Tibial artery (tissue), 4 donors: ENCODE data around the gene ZIK1.

Experiments
- DNase-seq, 2 donors: peaks; one replicate each; pipeline ENCODE4 v3.0.0-alpha.2; 2019
- H3K27ac ChIP-seq, 2 donors: fragments of 200-600 bp; sonication (generic) in 1 of 2; 1 replicate in 1 of 2; 2 replicates in 1 of 2; pipeline ENCODE4 v1.5.1; 2018 to 2019; ENCODE audit warnings: mild to moderate bottlenecking in 1 of 2
- H3K27me3 ChIP-seq, 2 donors: fragments of 200-600 bp; sonication (generic) in 1 of 2; one replicate each; pipeline versions ENCODE4 v1.5.1 to v1.6.0; 2016 to 2019
- H3K36me3 ChIP-seq, 3 donors: fragments of 200-600 bp; sonication (generic) in 2 of 3; one replicate each; pipeline ENCODE4 v1.5.1; 2016 to 2019; ENCODE audit warnings: mild to moderate bottlenecking in 2 of 3
- H3K4me1 ChIP-seq, 4 donors: fragments of 200-600 bp; sonication (generic) in 2 of 4; 1 replicate in 3 of 4; 2 replicates in 1 of 4; pipeline ENCODE4 v1.5.1; 2016 to 2019
- H3K4me3 ChIP-seq, 2 donors: fragments of 200-600 bp; sonication (generic) in 1 of 2; 1 replicate in 1 of 2; 2 replicates in 1 of 2; pipeline ENCODE4 v1.5.1; 2018 to 2019; ENCODE audit warnings: mild to moderate bottlenecking in 2 of 2
- H3K9me3 ChIP-seq, 3 donors: fragments of 200-600 bp; sonication (generic) in 1 of 3; one replicate each; pipeline ENCODE4 v1.5.1; 2016 to 2019
- intact Hi-C: fragments of 100-400 bp; cut with DNase I; formaldehyde crosslinking; loops from one replicate; pipeline ENCODE4 v1.15.0; 2023; ENCODE audit warnings: low total_unique reads
- TF ChIP-seq, protein P1 (sequence below), 2 experiments: fragments of 200-600 bp in 1 of 2; fragments of 450-650 bp in 1 of 2; IDR thresholded peaks; one replicate each; pipeline ENCODE4 v1.5.1; 2017 to 2019; ENCODE audit warnings: antibody characterized with exemption in 2 of 2, mild to moderate bottlenecking in 1 of 2, moderate library complexity in 1 of 2

Gene ZIK1

GRCh38 chr19:57566396-57567265 lies 17.3 kb upstream of the ZIK1 start:
- H3K27ac ChIP-seq = no peak overlapping the region
- no peak for DNase-seq
- peaks cover 27 to 99% (median 71%) of the 10 kb centered on the region in 3 donors for H3K9me3 ChIP-seq
- no peaks in the 10 kb centered on the region for H3K27me3 ChIP-seq
- H3K4me3 ChIP-seq = no peak overlapping the region
- intact Hi-C loops = no loop called here
- TF ChIP-seq, protein P1, sequence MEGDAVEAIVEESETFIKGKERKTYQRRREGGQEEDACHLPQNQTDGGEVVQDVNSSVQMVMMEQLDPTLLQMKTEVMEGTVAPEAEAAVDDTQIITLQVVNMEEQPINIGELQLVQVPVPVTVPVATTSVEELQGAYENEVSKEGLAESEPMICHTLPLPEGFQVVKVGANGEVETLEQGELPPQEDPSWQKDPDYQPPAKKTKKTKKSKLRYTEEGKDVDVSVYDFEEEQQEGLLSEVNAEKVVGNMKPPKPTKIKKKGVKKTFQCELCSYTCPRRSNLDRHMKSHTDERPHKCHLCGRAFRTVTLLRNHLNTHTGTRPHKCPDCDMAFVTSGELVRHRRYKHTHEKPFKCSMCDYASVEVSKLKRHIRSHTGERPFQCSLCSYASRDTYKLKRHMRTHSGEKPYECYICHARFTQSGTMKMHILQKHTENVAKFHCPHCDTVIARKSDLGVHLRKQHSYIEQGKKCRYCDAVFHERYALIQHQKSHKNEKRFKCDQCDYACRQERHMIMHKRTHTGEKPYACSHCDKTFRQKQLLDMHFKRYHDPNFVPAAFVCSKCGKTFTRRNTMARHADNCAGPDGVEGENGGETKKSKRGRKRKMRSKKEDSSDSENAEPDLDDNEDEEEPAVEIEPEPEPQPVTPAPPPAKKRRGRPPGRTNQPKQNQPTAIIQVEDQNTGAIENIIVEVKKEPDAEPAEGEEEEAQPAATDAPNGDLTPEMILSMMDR (IDR thresholded peaks at IDR 0.05) = no peak
- peaks cover 14 to 40% (median 15%) of the 10 kb centered on the region in 3 donors for H3K36me3 ChIP-seq
- H3K4me1 ChIP-seq = no peaks in the 10 kb centered on the region

GRCh38 chr19:57570707-57571106 lies 13.2 kb upstream of the ZIK1 start:
- Histone ChIP-seq H3K27me3 (no peaks in the 10 kb centered on the region), H3K36me3 (peaks cover 55 to 76% (median 56%) of the 10 kb centered on the region in 3 donors), H3K4me3 (no peak overlapping the region), H3K9me3 (peaks cover 39 to 100% (median 100%) of the 10 kb centered on the region in 3 donors), H3K4me1 (no peaks in the 10 kb centered on the region), H3K27ac (no peak overlapping the region)
- TF ChIP-seq, protein P1 (IDR thresholded peaks at IDR 0.05) = no peak
- DNase-seq = no peak
- intact Hi-C loops = loop anchor here (10.0 kb wide), 1 partner anchor 584 kb away; the partner anchor contains the start of gene ZNF329

DNA sequence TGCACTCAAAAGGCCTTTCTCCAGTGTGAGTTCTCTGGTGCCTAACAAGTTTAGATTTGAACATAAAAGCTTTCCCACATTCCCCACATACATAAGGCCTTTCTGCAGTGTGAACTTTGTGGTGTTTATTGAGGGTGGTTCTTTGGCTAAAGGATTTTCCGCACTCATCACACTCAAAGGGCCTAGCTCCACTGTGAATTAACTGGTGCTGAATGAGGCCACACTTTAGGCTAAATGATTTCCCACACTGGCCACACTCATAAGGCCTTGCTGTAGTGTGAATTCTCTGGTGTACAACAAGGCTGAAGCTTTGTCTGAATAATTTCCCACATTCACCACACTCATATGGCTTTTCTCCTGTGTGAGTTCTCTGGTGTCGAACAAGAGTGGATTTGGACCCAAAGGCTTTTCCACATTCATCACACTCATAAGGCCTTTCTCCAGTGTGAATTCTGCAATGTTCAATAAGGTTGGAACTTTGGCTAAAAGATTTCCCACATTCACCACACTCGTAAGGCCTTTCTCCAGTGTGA lies 11.5 kb upstream of the ZIK1 start:
- Histone ChIP-seq H3K9me3 (peaks cover 28 to 100% (median 95%) of the 10 kb centered on the region in 3 donors), H3K27ac (no peak overlapping the region), H3K36me3 (peaks cover 68 to 83% (median 71%) of the 10 kb centered on the region in 3 donors), H3K4me3 (no peak overlapping the region), H3K4me1 (peaks cover 0 to under 1% (median 0%) of the 10 kb centered on the region in 4 donors), H3K27me3 (no peaks in the 10 kb centered on the region)
- intact Hi-C loops = loop anchor here (10.0 kb wide), 1 partner anchor 582 kb away; the partner anchor contains the start of gene ZNF329
- TF ChIP-seq, protein P1 (IDR thresholded peaks at IDR 0.05) = no peak
- DNase-seq = no peak

DNA sequence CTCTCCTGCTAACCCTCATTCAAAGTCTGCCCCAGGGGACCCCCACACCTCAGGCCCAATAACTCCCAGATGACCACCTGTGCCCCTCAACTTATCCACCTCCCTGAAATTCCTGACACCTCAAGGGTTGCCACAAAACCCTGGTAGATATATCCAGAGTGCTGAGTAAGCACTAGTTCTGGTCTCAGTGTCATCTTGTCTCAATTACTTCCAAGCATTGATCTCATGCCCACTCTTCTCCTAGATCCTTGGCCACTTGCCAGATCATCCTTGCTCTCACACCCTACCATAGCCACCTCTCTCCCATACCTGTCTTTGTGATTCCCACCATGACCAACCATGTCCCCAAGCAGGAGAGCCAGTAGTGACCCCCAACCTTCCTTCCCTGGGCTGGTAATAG lies 7.3 kb upstream of the ZIK1 start:
- Histone ChIP-seq H3K36me3 (peaks cover 53 to 61% (median 57%) of the 10 kb centered on the region in 3 donors), H3K27ac (no peak overlapping the region), H3K27me3 (no peaks in the 10 kb centered on the region), H3K4me3 (no peak overlapping the region), H3K9me3 (peaks cover 14 to 61% (median 53%) of the 10 kb centered on the region in 3 donors), H3K4me1 (peaks cover 0 to 12% (median 7%) of the 10 kb centered on the region in 4 donors)
- TF ChIP-seq, protein P1 (IDR thresholded peaks at IDR 0.05) = no peak
- DNase-seq = no peak
- intact Hi-C loops = loop anchor here (10.0 kb wide), 1 partner anchor 578 kb away; the partner anchor contains the start of gene ZNF329

DNA sequence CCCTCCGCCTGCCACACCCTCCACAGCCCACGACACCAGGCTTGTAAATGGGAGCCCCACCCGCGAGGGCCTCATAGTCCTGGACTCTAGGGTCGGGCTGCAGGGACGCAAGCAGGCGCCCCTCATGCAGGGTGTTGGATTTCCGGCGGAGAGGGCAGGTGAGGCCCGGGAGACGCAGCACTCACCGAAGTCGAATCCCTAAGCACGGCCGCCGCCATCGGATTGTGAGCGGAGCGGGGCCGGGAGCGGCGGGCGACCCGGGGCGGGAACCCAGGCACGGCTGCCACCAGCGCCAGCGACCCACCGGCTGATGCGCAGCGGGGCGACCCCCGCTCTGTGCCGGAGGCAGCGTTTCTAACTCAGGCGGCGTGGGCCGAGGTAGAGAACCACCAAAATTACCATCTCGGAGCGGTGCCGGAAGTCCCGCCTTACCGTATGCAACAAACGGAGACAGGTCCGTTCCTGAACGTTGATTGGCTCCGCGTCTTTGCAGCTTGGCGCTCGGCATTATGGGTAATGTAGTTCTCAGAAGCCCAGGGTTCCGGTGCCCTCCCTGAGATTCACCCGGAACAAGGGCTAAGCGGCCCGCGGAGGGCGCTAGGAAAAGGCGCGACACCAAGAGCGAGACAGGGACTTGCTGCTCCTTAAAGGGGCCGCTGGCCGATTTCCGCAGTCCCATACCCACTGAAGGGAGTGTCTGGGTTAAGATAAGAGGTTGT lies 5.3 kb upstream of the ZIK1 start, which contains the start of gene ZNF416:
TSS of gene ZNF416 (minus strand) at position 425 of the 719 bp plus-strand sequence. CDS start at position 218, 207 bp downstream.
- intact Hi-C loops = loop anchor here (10.0 kb wide), 1 partner anchor 576 kb away; the partner anchor contains the start of gene ZNF329
- Histone ChIP-seq H3K4me3 (peak within 1 kb of the TSS; percentile 72 to 73), H3K27me3 (no peaks in the 10 kb centered on the region), H3K27ac (peak within 1 kb of the TSS; percentile 65 to 67), H3K9me3 (peaks cover 8 to 51% (median 33%) of the 10 kb centered on the region in 3 donors), H3K36me3 (peaks cover 33 to 42% (median 37%) of the 10 kb centered on the region in 3 donors), H3K4me1 (peaks cover 0 to 19% (median 13%) of the 10 kb centered on the region in 4 donors)
- TF ChIP-seq, protein P1 (IDR thresholded peaks at IDR 0.05) = no peak
- peak; percentile 97 to 98 for DNase-seq
